Cardiac fibroblast (primary cell): ENCODE measurements around the gene AFG1L.

ENCODE experiments used
- DNase-seq, 2 donors: peaks; one replicate each; pipeline versions ENCODE4 v3.0.0 to v3.0.0-alpha.2; 2010; ENCODE audit warnings: low read depth in 2 of 2
- H3K4me3 ChIP-seq, 2 donors: replicated peaks in 1 of 2; 1 replicate in 1 of 2; 2 replicates in 1 of 2; pipeline ENCODE4 v1.5.1; 2011; ENCODE audit warnings: low read depth in 2 of 2, low read length in 2 of 2, mild to moderate bottlenecking in 2 of 2, moderate library complexity in 1 of 2
- CTCF ChIP-seq: IDR thresholded peaks from one replicate; pipeline ENCODE4 v1.5.1; 2011; ENCODE audit warnings: low read depth, mild to moderate bottlenecking, low read length, inconsistent platforms

AFG1L gene

GRCh38 chr6:108463784-108464183 is 168.9 kb downstream of the AFG1L start:
- peak in 1 of 2 donors; percentile 36 for DNase-seq
- TF ChIP-seq CTCF = no peak
- H3K4me3 ChIP-seq = no peak overlapping the region

GRCh38 chr6:108464418-108465097 is 169.7 kb downstream of the AFG1L start:
- no peak for TF ChIP-seq CTCF
- peak in 1 of 2 donors; percentile 29 for DNase-seq
- H3K4me3 ChIP-seq = no peak overlapping the region

DNA sequence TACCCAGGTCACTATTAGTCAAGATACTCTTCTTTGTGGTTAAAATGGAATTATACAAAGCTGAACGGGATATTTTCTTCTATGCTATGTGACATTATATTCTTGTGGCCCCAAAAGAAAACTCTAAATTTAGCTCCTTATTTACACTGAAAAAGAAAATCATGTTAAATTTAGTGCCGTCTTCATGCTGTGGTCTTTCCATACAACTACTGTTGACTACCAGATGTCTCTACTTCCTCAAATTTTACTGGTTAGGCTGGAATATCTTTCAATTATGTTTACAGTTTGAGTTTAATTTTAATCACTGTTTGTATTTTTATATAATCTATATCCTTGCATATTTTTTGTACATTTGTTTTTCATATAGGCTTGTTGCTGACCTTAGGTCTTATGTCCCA is 170.2 kb downstream of the AFG1L start:
- DNase-seq = no peak
- no peak overlapping the region for H3K4me3 ChIP-seq
- TF ChIP-seq CTCF = no peak

DNA sequence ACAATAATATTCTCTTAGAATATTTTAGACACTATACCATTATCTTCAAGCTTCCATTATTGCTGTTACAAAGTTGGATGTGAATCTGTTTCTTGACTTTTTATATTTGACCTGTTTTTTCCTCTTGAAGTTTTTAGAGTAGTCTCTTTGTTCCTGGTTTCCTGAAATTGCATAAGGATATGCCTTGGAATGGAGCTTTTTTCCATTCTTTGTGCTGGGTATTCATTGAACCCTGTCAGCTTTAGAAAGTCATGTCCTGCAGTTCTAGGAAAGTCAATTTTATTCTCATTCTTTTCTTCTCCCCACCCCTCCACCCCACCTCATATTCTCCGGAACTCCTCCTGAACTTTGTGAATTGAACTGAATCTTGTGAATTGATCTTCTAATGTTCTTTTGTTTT is 173.5 kb downstream of the AFG1L start:
- TF ChIP-seq CTCF = no peak
- H3K4me3 ChIP-seq = no peak overlapping the region
- DNase-seq = no peak

GRCh38 chr6:108469316-108469715 is 174.5 kb downstream of the AFG1L start:
- DNase-seq = no peak
- H3K4me3 ChIP-seq = no peak overlapping the region
- no peak for TF ChIP-seq CTCF

DNA sequence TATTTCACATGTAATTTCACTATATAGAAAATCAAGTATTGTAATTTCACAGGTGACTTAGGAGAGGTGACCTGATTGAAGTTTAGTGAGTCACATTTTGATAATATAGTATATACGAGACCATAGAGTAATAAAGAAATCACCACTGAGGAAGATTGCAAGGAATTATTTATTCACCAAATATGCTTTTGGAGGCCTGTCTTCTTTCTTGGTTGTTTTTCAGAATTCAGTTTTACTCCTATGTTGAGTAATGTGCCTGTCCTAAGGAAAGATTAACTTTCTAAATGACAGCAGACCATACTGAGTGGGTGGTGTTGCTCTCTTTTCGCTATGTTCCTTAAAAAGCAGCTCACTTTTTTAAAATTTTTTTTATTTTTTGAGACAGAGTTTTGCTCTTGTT is 178.3 kb downstream of the AFG1L start:
- no peak for DNase-seq
- no peak for TF ChIP-seq CTCF
- H3K4me3 ChIP-seq = no peak overlapping the region

- no peak overlapping the region for H3K4me3 ChIP-seq
- TF ChIP-seq CTCF = no peak
- DNase-seq = no peak
Measured at GRCh38 chr6:108476376-108476775, 181.5 kb downstream of the AFG1L start.
